HG03066 (cell line): Measurements from ENCODE around the gene LAMA4.

ENCODE experiments used
- ATAC-seq: cut with Tn5 transposase; IDR thresholded peaks from one replicate; pipeline ENCODE4 v1.9.1; 2021; ENCODE audit warnings: low read depth; ENCODE audit not compliant: unreplicated experiment

The LAMA4 gene

DNA sequence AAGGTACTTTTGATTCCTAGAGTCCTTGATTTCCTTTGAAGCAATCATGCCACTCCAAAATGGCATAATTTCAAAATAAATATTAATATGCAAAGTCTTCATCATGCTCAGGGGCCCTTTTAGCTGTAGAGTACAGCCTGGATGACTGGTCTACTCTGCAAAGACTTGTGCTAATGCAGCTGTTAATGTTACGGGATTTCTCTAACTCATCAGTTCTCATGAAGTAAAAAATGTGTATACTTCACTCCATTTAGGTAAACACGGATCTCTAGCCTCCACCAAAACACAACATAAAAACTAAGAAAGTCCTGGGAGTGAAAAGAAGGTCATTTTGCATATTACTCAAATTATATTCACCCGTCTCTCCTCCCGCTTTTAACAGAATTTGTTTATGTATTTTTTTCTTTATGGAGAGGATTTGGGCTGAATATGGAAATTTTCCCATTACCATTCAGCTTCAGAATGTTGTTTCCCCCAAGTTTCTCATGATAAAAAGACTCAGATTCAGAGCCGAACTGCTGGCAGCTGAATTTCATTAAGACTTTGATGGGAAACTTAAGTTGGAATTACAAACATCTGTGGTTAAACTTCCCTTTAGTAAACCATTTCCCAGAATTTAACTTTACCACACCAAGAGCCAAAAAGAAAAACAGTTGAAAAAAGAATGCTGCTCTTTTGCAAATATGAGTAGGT lies 8.7 kb downstream of the LAMA4 start:
- no peak for ATAC-seq

- ATAC-seq, result no peak
Measured at GRCh38 chr6:112243861-112244827, 10.2 kb downstream of the LAMA4 start.

- no peak for ATAC-seq
Measured at GRCh38 chr6:112241820-112242429, 12.4 kb downstream of the LAMA4 start.

- ATAC-seq, result no peak
Measured at GRCh38 chr6:112237595-112237994, 16.8 kb downstream of the LAMA4 start.

DNA sequence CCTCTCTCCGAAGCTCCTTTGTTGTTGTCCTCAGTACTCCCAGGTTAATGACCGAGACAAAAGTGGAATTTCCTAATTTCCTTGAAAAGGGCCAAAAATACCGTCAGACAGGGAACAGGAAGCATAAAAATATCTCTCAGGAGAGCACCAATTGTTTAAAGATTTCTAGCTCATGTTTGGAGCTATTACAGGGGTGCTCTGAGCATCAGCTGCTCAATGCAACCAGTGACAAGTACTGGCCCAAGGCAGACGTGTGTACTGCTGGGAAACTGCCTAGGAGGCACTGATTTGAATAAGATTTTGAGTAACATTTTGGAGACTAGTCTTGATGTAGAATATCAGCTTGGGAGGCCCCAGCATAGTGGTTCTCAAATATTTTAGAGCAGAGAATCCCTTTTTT lies 17.3 kb downstream of the LAMA4 start:
- ATAC-seq, result no peak

GRCh38 chr6:112235956-112236355 lies 18.4 kb downstream of the LAMA4 start:
- ATAC-seq, result no peak

- ATAC-seq, result no peak
Measured at GRCh38 chr6:112234601-112235000, 19.8 kb downstream of the LAMA4 start.

DNA sequence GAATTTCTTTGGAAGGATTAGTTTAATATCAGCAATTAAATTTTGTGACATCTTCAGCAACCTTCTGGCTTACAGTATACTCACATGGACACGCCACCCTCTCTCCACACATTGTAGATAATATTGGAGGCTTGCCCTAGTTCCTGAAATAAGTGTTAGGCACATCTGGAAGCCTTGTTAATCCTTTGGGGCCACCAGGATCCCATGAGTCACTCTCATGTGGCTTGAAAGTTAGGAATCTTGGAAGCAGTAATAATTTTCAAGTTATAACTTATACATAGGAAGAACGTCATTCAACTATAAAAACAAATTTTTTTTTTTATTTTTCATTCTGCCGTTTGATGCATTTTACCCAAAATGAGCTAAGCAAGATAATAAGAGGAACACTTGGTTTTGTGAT lies 20.5 kb downstream of the LAMA4 start:
- no peak for ATAC-seq

- ATAC-seq, result no peak
Measured at GRCh38 chr6:112232845-112233256, 21.5 kb downstream of the LAMA4 start.

- ATAC-seq, result no peak
Measured at GRCh38 chr6:112231594-112232060, 22.7 kb downstream of the LAMA4 start.

GRCh38 chr6:112231164-112231563 lies 23.2 kb downstream of the LAMA4 start:
- no peak for ATAC-seq

GRCh38 chr6:112228480-112229332 lies 25.7 kb downstream of the LAMA4 start:
- no peak for ATAC-seq

DNA sequence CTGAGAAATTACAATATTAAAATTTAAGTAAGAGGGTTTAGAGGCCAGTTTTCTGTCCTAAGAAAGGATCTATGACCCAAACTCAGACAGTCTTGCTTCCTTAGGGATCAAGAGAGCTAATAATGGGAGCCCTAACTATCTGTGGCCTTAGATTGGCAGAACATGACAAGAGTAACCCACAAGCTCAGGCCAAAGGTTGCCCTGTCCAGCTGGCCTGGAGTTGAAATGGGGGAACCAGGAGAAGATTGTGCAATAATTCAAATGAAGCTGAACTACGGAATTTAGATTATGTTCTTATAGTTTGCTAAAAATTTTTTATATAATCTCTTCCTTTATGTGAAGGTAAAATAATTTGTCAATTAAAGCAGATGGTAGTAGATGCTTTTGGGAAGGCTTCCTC lies 26.4 kb downstream of the LAMA4 start:
- no peak for ATAC-seq

DNA sequence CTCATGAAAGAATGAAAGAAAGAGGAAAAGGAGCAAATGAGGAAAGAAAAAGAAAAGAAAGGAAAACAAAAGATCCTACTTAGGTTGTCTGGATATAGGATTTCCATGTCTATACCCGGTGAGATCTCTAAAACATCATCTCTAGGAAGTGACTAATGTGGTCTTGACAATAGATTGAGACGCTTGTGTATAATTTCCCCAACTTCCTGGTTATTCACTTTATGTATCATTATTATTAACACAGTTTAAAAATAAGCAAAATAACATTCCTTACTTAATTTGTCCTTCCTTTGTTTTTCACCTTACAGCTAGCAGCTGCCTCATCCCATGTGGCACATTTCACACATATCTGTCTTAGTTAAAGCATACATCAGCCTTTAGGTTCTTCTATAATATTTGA lies 27.0 kb downstream of the LAMA4 start:
- ATAC-seq, result no peak

DNA sequence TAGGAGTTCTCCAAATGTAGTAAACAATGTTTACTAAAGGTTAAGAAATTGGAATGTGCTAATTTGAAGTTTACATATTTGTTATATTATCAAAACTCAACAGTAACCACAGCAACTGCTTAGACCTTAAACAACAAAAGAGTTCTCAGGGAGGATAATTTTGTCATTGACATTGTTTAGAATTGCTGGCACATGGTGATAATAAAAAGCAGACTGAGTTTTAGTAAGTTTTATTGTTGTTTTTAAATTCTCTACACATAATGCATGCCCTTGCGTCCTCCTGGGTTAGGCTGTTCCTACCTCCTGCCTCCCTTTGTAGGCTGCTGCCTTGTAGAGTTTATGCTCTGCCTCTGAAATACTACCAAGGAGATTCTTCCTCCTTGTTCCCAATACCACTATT lies 28.7 kb downstream of the LAMA4 start:
- ATAC-seq, result no peak

DNA sequence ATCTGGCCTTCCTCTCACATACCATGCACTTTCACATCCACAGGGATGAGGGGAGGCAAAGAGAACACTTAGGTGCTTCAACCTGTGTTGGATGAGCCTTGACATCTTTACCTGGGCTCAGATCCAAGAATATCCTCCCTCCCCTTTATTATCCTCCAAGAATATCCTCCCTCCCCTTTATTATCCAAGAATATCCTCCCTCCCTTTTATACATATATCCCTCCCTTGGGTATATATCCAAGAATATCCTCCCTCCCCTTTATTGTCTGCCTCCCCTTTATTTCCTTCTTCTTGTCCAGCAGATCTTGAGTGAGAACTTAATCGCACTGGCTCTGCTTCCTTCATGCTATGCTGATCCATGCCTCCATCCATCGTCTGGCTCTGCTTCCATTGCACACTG lies 30.3 kb downstream of the LAMA4 start:
- no peak for ATAC-seq

DNA sequence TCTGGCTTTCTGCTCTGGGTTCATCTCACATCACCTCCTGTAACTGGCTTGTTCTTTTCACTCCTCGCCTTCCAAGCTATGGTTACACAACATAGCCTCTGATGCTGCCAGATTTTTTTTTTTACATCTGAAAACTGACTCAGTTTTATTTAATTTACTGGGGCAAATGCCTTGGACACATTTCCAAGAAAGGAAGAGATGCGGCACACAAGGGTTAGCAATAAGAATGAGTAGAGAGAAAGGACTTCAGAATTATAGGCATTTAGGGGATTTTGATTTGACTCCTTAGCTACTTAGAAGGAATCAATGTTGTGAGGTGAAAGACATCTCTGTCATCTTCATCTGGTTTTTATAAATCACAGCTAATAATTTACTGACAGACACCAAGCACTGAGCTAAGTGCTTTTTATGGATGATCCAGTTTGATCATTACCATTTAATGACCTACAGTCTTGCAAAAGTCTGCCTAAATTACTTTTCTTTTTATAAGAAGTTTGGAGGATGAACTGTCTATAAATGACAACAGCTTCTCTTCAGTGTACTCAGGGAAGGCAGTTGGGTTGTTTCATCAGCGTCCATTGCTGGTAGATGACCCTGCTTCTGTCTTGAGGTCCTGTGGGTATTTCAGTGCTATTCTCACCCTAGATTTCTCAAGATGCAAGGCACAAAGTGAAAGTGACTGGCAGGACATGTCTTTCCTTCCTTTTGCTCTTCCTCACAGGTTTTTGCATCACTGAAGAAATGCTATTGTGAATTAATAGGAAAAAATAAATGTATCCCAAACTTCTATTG lies 31.1 kb downstream of the LAMA4 start:
- no peak for ATAC-seq

DNA sequence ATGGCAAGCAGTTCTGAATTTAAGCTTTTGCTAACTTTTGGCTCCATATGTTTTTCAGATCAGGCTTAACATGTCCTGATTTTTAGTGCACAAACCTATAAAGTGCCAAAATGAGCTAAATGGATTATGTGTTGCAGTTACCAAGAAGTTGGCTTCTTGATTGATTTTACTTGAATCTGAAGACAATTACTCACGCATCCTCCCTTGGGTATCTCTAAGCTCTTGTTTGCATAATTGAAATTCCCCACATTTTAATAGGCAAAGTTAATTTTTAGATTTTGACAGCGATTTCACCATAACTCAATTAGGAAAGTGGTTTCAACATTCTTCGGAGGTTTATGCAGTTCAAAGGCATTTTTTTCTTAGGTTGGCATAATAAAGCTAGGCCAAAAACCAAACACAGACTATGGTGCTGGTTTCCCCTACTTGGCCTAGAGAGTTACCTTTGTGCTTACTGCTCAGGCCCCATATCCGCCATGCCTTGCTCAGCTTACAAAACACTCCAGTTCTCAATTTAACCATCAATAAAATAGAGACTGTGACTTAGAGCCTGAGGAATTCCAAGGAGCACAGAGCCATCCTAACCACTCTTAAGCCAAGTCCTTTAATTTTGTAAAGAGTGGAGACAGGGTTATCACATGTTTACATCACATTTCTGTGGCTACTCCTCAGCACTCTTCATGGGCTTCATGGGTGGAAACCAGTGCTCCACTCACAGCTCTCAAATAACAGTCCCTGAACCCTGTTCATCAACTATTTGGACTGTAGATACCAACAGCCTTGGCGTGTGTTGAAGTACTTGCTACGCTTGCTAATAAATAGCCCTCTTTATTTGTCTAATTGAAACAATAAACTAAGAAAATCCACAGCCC lies 32.1 kb downstream of the LAMA4 start:
- ATAC-seq, result no peak

DNA sequence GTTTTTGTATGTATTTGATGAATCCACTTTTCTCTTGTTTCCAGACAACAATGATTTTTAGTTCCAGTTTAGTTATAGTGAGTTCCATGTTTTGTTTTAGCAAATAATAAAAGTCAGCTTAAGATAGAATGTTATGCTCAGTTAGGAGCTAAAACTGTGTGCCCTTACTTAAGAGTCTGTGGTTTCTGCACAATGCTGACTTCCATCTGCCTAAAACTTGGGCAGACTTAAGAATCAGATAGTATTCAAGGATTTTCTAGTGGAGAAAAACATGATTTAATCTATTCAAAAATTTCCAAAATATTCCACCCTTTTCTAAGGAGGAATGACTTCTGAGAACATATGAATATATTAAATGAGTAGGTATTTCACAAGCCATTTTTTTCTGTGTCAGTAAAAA lies 32.8 kb downstream of the LAMA4 start:
- ATAC-seq, result no peak
